ENCODE data around the gene ACTN1.

ACTN1 gene

GRCh38 chr14:68906439-68906838, 72.7 kb downstream of the ACTN1 start:
- H3K9ac ChIP-seq (ENCODE audit: low read length), result no peak overlapping the region
- H2AK5ac ChIP-seq (ENCODE audit: low read length), result no peak overlapping the region
- H3K79me1 ChIP-seq (ENCODE audit: low read length), result no peaks in the 10 kb centered on the region
- H3K27me3 ChIP-seq (ENCODE audit: insufficient read depth, low read length), result no peaks in the 10 kb centered on the region
- H3K18ac ChIP-seq (ENCODE audit: low read length), result no peak overlapping the region
- no CpG with 5 or more reads among the region's 5 CpGs for WGBS (ENCODE audit: extremely low coverage, insufficient coverage, insufficient read length)
- H3K9me3 ChIP-seq (ENCODE audit: insufficient read depth, low read depth, low read length), result peaks cover 1% of the 10 kb centered on the region
- H3K79me2 ChIP-seq (ENCODE audit: control insufficient read depth, insufficient read depth, low read length, poor library complexity), result no peaks in the 10 kb centered on the region
- H4K12ac ChIP-seq (ENCODE audit: low read depth, low read length), result no peak overlapping the region
- no peak overlapping the region for H2BK120ac ChIP-seq (ENCODE audit: insufficient read depth, low read length, poor library complexity)
- no peak overlapping the region for H3K4me3 ChIP-seq (ENCODE audit: low read depth, low read length)
- H3K14ac ChIP-seq (ENCODE audit: low read length), result no peak overlapping the region
- no peak overlapping the region for H2AFZ ChIP-seq (ENCODE audit: insufficient read depth, low read length, poor library complexity)
- no peak overlapping the region for H3K4ac ChIP-seq (ENCODE audit: low read depth, low read length)
- no peak overlapping the region for H3K23ac ChIP-seq (ENCODE audit: low read length)
- no peak overlapping the region for H3K27ac ChIP-seq (ENCODE audit: low read depth, low read length)
- H4K8ac ChIP-seq (ENCODE audit: low read depth, low read length), result no peak overlapping the region
- H2BK12ac ChIP-seq (ENCODE audit: low read length), result no peak overlapping the region
- H3K4me2 ChIP-seq (ENCODE audit: low read length), result no peak overlapping the region
- H3K4me1 ChIP-seq (ENCODE audit: control insufficient read depth in 1 of 2, insufficient read depth in 2 of 2, low read length in 2 of 2), result no peaks in the 10 kb centered on the region
- peaks cover 71 to 85% of the 10 kb centered on the region in 2 experiments for H3K36me3 ChIP-seq (ENCODE audit: control insufficient read depth in 1 of 2, insufficient read depth in 2 of 2, low read length in 2 of 2)
- H2BK5ac ChIP-seq (ENCODE audit: low read depth, low read length, poor library complexity), result no peak overlapping the region
- no peak for DNase-seq
- H4K91ac ChIP-seq (ENCODE audit: low read depth, low read length), result no peak overlapping the region

- Histone ChIP-seq H3K23ac (ENCODE audit: low read length) (no peak overlapping the region), H2BK5ac (ENCODE audit: low read depth, low read length, poor library complexity) (no peak overlapping the region), H2AK5ac (ENCODE audit: low read length) (no peak overlapping the region), H3K4ac (ENCODE audit: low read depth, low read length) (no peak overlapping the region), H3K14ac (ENCODE audit: low read length) (no peak overlapping the region), H4K91ac (ENCODE audit: low read depth, low read length) (no peak overlapping the region), H4K8ac (ENCODE audit: low read depth, low read length) (no peak overlapping the region), H3K79me2 (ENCODE audit: control insufficient read depth, insufficient read depth, low read length, poor library complexity) (no peaks in the 10 kb centered on the region), H3K9ac (ENCODE audit: low read length) (no peak overlapping the region), H3K27ac (ENCODE audit: low read depth, low read length) (no peak overlapping the region), H2BK12ac (ENCODE audit: low read length) (no peak overlapping the region), H3K4me1 (ENCODE audit: control insufficient read depth in 1 of 2, insufficient read depth in 2 of 2, low read length in 2 of 2) (no peaks in the 10 kb centered on the region), H4K12ac (ENCODE audit: low read depth, low read length) (no peak overlapping the region), H3K18ac (ENCODE audit: low read length) (no peak overlapping the region), H3K36me3 (ENCODE audit: control insufficient read depth in 1 of 2, insufficient read depth in 2 of 2, low read length in 2 of 2) (peaks cover 77 to 84% of the 10 kb centered on the region in 2 experiments), H3K9me3 (ENCODE audit: insufficient read depth, low read depth, low read length) (peaks cover 1% of the 10 kb centered on the region), H2AFZ (ENCODE audit: insufficient read depth, low read length, poor library complexity) (no peak overlapping the region), H3K79me1 (ENCODE audit: low read length) (no peaks in the 10 kb centered on the region), H3K4me3 (ENCODE audit: low read depth, low read length) (no peak overlapping the region), H2BK120ac (ENCODE audit: insufficient read depth, low read length, poor library complexity) (no peak overlapping the region), H3K4me2 (ENCODE audit: low read length) (no peak overlapping the region), H3K27me3 (ENCODE audit: insufficient read depth, low read length) (no peaks in the 10 kb centered on the region)
- no CpG with 5 or more reads among the region's 16 CpGs for WGBS (ENCODE audit: extremely low coverage, insufficient coverage, insufficient read length)
- no peak for DNase-seq
These were observed 73.8 kb downstream of the ACTN1 start for GRCh38 chr14:68905107-68905895.

GRCh38 chr14:68902357-68902756, 76.7 kb downstream of the ACTN1 start:
- H4K91ac ChIP-seq (ENCODE audit: low read depth, low read length), result no peak overlapping the region
- H3K79me2 ChIP-seq (ENCODE audit: control insufficient read depth, insufficient read depth, low read length, poor library complexity), result no peaks in the 10 kb centered on the region
- H3K9me3 ChIP-seq (ENCODE audit: insufficient read depth, low read depth, low read length), result peaks cover 8% of the 10 kb centered on the region
- H3K4me3 ChIP-seq (ENCODE audit: low read depth, low read length), result no peak overlapping the region
- H2BK5ac ChIP-seq (ENCODE audit: low read depth, low read length, poor library complexity), result no peak overlapping the region
- H3K4ac ChIP-seq (ENCODE audit: low read depth, low read length), result no peak overlapping the region
- H3K79me1 ChIP-seq (ENCODE audit: low read length), result no peaks in the 10 kb centered on the region
- no peak overlapping the region for H2BK12ac ChIP-seq (ENCODE audit: low read length)
- WGBS (ENCODE audit: extremely low coverage, insufficient coverage, insufficient read length), result no CpG with 5 or more reads among the region's 14 CpGs
- no peak overlapping the region for H2AK5ac ChIP-seq (ENCODE audit: low read length)
- H3K27me3 ChIP-seq (ENCODE audit: insufficient read depth, low read length), result no peaks in the 10 kb centered on the region
- H4K12ac ChIP-seq (ENCODE audit: low read depth, low read length), result no peak overlapping the region
- DNase-seq, result no peak
- H2BK120ac ChIP-seq (ENCODE audit: insufficient read depth, low read length, poor library complexity), result no peak overlapping the region
- H3K23ac ChIP-seq (ENCODE audit: low read length), result no peak overlapping the region
- peaks cover 78 to 84% of the 10 kb centered on the region in 2 experiments for H3K36me3 ChIP-seq (ENCODE audit: control insufficient read depth in 1 of 2, insufficient read depth in 2 of 2, low read length in 2 of 2)
- H3K9ac ChIP-seq (ENCODE audit: low read length), result no peak overlapping the region
- no peak overlapping the region for H4K8ac ChIP-seq (ENCODE audit: low read depth, low read length)
- peaks cover 0 to 2% of the 10 kb centered on the region in 2 experiments for H3K4me1 ChIP-seq (ENCODE audit: control insufficient read depth in 1 of 2, insufficient read depth in 2 of 2, low read length in 2 of 2)
- H2AFZ ChIP-seq (ENCODE audit: insufficient read depth, low read length, poor library complexity), result no peak overlapping the region
- H3K4me2 ChIP-seq (ENCODE audit: low read length), result no peak overlapping the region
- no peak overlapping the region for H3K27ac ChIP-seq (ENCODE audit: low read depth, low read length)
- H3K14ac ChIP-seq (ENCODE audit: low read length), result no peak overlapping the region
- H3K18ac ChIP-seq (ENCODE audit: low read length), result no peak overlapping the region

- no peaks in the 10 kb centered on the region for H3K27me3 ChIP-seq (ENCODE audit: insufficient read depth, low read length)
- WGBS (ENCODE audit: extremely low coverage, insufficient coverage, insufficient read length), result no CpG with 5 or more reads among the region's 1 CpG
- H4K12ac ChIP-seq (ENCODE audit: low read depth, low read length), result no peak overlapping the region
- no peak overlapping the region for H2AK5ac ChIP-seq (ENCODE audit: low read length)
- H3K36me3 ChIP-seq (ENCODE audit: control insufficient read depth in 1 of 2, insufficient read depth in 2 of 2, low read length in 2 of 2), result peaks cover 78 to 84% of the 10 kb centered on the region in 2 experiments
- H3K18ac ChIP-seq (ENCODE audit: low read length), result peak overlapping the region; percentile 9
- H3K79me1 ChIP-seq (ENCODE audit: low read length), result no peaks in the 10 kb centered on the region
- H3K79me2 ChIP-seq (ENCODE audit: control insufficient read depth, insufficient read depth, low read length, poor library complexity), result no peaks in the 10 kb centered on the region
- H4K91ac ChIP-seq (ENCODE audit: low read depth, low read length), result no peak overlapping the region
- peaks cover 8% of the 10 kb centered on the region for H3K9me3 ChIP-seq (ENCODE audit: insufficient read depth, low read depth, low read length)
- H4K8ac ChIP-seq (ENCODE audit: low read depth, low read length), result no peak overlapping the region
- H3K9ac ChIP-seq (ENCODE audit: low read length), result no peak overlapping the region
- H3K4me2 ChIP-seq (ENCODE audit: low read length), result no peak overlapping the region
- H2AFZ ChIP-seq (ENCODE audit: insufficient read depth, low read length, poor library complexity), result no peak overlapping the region
- no peak for DNase-seq
- H2BK12ac ChIP-seq (ENCODE audit: low read length), result no peak overlapping the region
- peak overlapping the region; percentile 80 for H3K23ac ChIP-seq (ENCODE audit: low read length)
- H3K27ac ChIP-seq (ENCODE audit: low read depth, low read length), result no peak overlapping the region
- H3K14ac ChIP-seq (ENCODE audit: low read length), result no peak overlapping the region
- H2BK5ac ChIP-seq (ENCODE audit: low read depth, low read length, poor library complexity), result no peak overlapping the region
- H3K4me1 ChIP-seq (ENCODE audit: control insufficient read depth in 1 of 2, insufficient read depth in 2 of 2, low read length in 2 of 2), result peaks cover 2 to 9% of the 10 kb centered on the region in 2 experiments
- H3K4ac ChIP-seq (ENCODE audit: low read depth, low read length), result no peak overlapping the region
- H2BK120ac ChIP-seq (ENCODE audit: insufficient read depth, low read length, poor library complexity), result no peak overlapping the region
- H3K4me3 ChIP-seq (ENCODE audit: low read depth, low read length), result peak overlapping the region; percentile 59
These were observed 80.0 kb downstream of the ACTN1 start for GRCh38 chr14:68899033-68899603.
